Smooth muscle cell (in vitro differentiated cells): ENCODE measurements around the gene CABLES1. TPM values are rescaled to one million over a fixed set of nuclear protein-coding genes. Genes with fewer than 3 reads are reported as not detected.

Experiments used
- DNase-seq: peaks from one replicate; lab custom pipeline; 2025; ENCODE audit not compliant: unreplicated experiment; lab: John Stamatoyannopoulos, UW
- H2AFZ ChIP-seq: fragments of 200-600 bp; sonication (generic); 2 replicates; pipeline ENCODE4 v1.6.0; 2016; ENCODE audit warnings: antibody characterized with exemption, low read depth, mild to moderate bottlenecking
- H3F3A ChIP-seq: fragments of 200-600 bp; sonication (generic); 2 replicates; pipeline ENCODE4 v1.6.0; 2017; ENCODE audit warnings: antibody characterized with exemption, low read depth
- H3K27ac ChIP-seq: fragments of 200-600 bp; sonication (generic); 2 replicates; pipeline ENCODE4 v1.5.1; 2016; ENCODE audit warnings: low read depth, mild to moderate bottlenecking
- H3K27me3 ChIP-seq: fragments of 200-600 bp; sonication (generic); 2 replicates; pipeline ENCODE4 v1.6.1; 2016; ENCODE audit warnings: low read depth, mild to moderate bottlenecking
- H3K36me3 ChIP-seq: fragments of 200-600 bp; sonication (generic); 2 replicates; pipeline ENCODE4 v1.5.1; 2016; ENCODE audit warnings: low read depth
- H3K4me1 ChIP-seq: fragments of 200-600 bp; sonication (generic); 2 replicates; pipeline ENCODE4 v1.5.1; 2016; ENCODE audit warnings: low read depth
- H3K4me2 ChIP-seq: fragments of 200-600 bp; sonication (generic); 2 replicates; pipeline ENCODE4 v1.6.0; 2016; ENCODE audit warnings: mild to moderate bottlenecking
- H3K4me3 ChIP-seq: fragments of 200-600 bp; sonication (generic); 2 replicates; pipeline ENCODE4 v1.5.1; 2016; ENCODE audit warnings: mild to moderate bottlenecking
- H3K79me2 ChIP-seq: fragments of 200-600 bp; sonication (generic); 2 replicates; pipeline ENCODE4 v1.6.0; 2016; ENCODE audit warnings: low read depth, mild to moderate bottlenecking
- H3K9ac ChIP-seq: fragments of 200-600 bp; sonication (generic); 2 replicates; pipeline ENCODE4 v1.6.0; 2016; ENCODE audit warnings: low read depth
- H3K9me3 ChIP-seq: fragments of 200-600 bp; sonication (generic); replicated peaks from 2 replicates; pipeline ENCODE4 v1.5.1; 2016; ENCODE audit warnings: low read depth
- H4K20me1 ChIP-seq: fragments of 200-600 bp; sonication (generic); 2 replicates; pipeline ENCODE4 v1.6.0; 2016; ENCODE audit warnings: low read depth
- WGBS: methylation state at CpG from one replicate; pipeline ENCODE4 v1.1.7; 2016; ENCODE audit warnings: low lambda C conversion rate; 5-methylcytosine and 5-hydroxymethylcytosine counted together
- polyA plus RNA-seq: library from polyadenylated mRNA; unstranded; fragments of >200 nt; fragmentation: Nextera tagmentation; extraction: Ambion mirVana; gene quantifications from 2 replicates; pipeline ENCODE4 v1.2.1, GENCODE V29; 2016
- total RNA-seq: library from RNA; depleted of rRNA; stranded (reverse); fragments of >200 nt; gene quantifications from 2 replicates; pipeline ENCODE4 v1.2.3, GENCODE V29; 2014
- TF ChIP-seq, protein P1 (sequence below): fragments of 200-600 bp; sonication (generic); IDR thresholded peaks from 2 replicates; pipeline ENCODE4 v1.5.1; 2017; ENCODE audit warnings: borderline replicate concordance, mild to moderate bottlenecking, antibody characterized with exemption; ENCODE audit not compliant: insufficient read depth, poor library complexity, severe bottlenecking

The CABLES1 gene
- total and polyA plus RNA-seq, 2 experiments from 2014 or later, result 1.2 to 2.4 TPM

DNA sequence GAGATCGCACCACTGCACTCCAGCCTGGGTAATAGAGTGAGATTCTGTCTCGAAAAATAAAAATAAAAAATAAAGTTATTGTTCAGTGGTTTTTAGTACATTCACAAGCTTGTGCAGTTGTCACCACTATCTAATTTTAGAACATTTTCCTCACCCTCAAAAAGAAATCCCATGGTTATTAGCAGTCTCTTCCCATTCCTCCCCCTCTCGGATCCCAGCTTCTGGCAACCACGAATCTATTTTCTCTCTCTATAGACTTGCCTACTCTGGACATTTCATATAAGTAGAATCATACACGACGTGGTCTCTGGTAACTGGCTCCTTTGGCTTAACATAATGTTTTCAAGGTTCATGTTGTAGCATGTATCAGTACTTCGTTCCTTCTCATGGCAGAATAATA, 38.6 kb downstream of the CABLES1 start:
- no peaks in the 10 kb centered on the region for H3K27me3 ChIP-seq
- TF ChIP-seq, protein P1, sequence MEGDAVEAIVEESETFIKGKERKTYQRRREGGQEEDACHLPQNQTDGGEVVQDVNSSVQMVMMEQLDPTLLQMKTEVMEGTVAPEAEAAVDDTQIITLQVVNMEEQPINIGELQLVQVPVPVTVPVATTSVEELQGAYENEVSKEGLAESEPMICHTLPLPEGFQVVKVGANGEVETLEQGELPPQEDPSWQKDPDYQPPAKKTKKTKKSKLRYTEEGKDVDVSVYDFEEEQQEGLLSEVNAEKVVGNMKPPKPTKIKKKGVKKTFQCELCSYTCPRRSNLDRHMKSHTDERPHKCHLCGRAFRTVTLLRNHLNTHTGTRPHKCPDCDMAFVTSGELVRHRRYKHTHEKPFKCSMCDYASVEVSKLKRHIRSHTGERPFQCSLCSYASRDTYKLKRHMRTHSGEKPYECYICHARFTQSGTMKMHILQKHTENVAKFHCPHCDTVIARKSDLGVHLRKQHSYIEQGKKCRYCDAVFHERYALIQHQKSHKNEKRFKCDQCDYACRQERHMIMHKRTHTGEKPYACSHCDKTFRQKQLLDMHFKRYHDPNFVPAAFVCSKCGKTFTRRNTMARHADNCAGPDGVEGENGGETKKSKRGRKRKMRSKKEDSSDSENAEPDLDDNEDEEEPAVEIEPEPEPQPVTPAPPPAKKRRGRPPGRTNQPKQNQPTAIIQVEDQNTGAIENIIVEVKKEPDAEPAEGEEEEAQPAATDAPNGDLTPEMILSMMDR, result no peak
- H4K20me1 ChIP-seq, result no peaks in the 10 kb centered on the region
- H3K4me3 ChIP-seq, result no peak overlapping the region
- 80% methylated on average over 7 of the region's 7 CpGs for WGBS
- no peaks in the 10 kb centered on the region for H3K36me3 ChIP-seq
- H3K9me3 ChIP-seq, result no peaks in the 10 kb centered on the region
- H3F3A ChIP-seq, result no peaks in the 10 kb centered on the region
- no peak for DNase-seq
- H3K27ac ChIP-seq, result no peak overlapping the region
- peaks cover 4% of the 10 kb centered on the region for H3K79me2 ChIP-seq
- H3K4me1 ChIP-seq, result no peaks in the 10 kb centered on the region
- no peak overlapping the region for H3K9ac ChIP-seq
- H2AFZ ChIP-seq, result no peak overlapping the region
- H3K4me2 ChIP-seq, result no peak overlapping the region

DNA sequence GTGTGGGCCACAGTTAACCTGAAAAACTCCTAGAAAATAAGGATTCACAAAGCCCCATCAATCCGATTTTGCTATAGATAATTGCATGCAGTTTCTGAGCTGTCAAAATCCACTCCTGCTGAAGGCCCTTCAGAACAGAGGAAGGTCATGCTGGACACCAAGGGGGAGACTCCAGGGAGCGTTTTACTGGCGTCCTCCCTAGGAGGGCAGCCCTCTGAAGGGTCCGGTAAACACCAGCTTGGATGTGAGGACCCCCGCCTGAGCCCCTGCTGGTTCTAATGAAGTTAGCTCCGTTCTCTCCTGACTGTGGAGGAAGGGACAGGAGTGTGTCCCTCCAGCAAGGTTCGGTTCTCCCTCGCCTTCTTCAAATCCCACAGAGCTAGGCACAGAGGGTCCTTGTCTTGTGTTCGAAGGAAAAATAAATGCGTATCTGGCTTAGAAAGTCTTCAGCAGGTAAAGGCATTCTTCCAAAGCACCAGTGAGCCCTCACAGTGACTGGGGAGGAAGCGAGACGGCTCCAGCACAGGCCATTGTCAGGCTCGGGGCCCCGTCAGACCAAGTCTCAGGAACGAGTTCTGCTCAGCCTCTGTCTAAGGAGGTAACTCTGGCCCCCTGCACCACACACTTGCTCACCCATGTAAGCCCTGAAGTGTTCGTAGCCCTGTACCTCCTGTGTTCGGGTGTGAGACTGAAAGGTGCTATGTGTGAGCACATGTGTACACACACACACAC, 41.6 kb downstream of the CABLES1 start:
- TF ChIP-seq, protein P1, result no peak
- no peaks in the 10 kb centered on the region for H4K20me1 ChIP-seq
- WGBS, result 88% methylated on average over 17 of the region's 17 CpGs

DNA sequence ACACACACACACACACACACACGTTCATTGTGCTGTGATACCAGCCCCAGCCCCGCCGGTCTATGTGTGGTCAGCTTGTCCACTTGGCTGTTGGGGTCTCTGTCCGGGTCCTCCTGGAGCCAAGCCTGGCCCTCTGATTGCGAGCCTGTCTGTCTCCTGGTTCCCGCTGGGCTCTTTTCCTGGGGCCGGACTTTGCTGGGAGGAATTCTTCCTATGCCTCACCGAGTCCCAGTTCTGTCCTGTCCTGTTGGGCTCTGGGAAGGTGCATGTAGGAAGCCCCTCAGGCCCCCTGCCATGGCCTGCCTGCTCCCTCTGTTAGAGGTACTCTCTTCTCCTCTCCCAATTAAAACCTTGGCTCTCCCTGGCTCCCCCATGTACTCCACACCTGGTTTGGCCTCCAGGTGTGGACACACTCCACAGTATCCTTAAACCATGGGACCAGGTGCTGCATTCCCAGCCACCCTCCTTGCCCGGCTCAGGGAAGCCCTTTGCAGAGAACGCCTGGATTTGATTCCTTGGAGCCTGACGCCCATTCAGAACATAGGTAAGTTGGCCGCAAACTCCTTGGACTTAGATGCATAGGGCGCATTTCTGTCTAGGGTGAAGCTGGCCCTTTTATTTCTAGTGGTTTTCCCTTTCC, 42.3 kb downstream of the CABLES1 start:
- TF ChIP-seq, protein P1, result no peak
- WGBS, result 95% methylated on average over 13 of the region's 13 CpGs

More for the DNA sequence above, 41.6 kb downstream of the CABLES1 start:
- H3K36me3 ChIP-seq, result no peaks in the 10 kb centered on the region
- H3K9me3 ChIP-seq, result no peaks in the 10 kb centered on the region
- H3K4me2 ChIP-seq, result no peak overlapping the region
- no peak for DNase-seq
- H3K4me3 ChIP-seq, result no peak overlapping the region
- no peaks in the 10 kb centered on the region for H3K4me1 ChIP-seq
- H3K27ac ChIP-seq, result no peak overlapping the region
- H2AFZ ChIP-seq, result no peak overlapping the region
- no peaks in the 10 kb centered on the region for H3F3A ChIP-seq
- peaks cover 4% of the 10 kb centered on the region for H3K79me2 ChIP-seq
- H3K9ac ChIP-seq, result no peak overlapping the region
- H3K27me3 ChIP-seq, result no peaks in the 10 kb centered on the region

More for the DNA sequence above, 42.3 kb downstream of the CABLES1 start:
- Histone ChIP-seq H3K36me3 (no peaks in the 10 kb centered on the region), H3K27ac (no peak overlapping the region), H3K9me3 (no peaks in the 10 kb centered on the region), H3K4me1 (no peaks in the 10 kb centered on the region), H3K27me3 (no peaks in the 10 kb centered on the region), H3K79me2 (peaks cover 4% of the 10 kb centered on the region), H3K9ac (no peak overlapping the region), H4K20me1 (no peaks in the 10 kb centered on the region), H3K4me2 (no peak overlapping the region), H3F3A (no peaks in the 10 kb centered on the region), H2AFZ (no peak overlapping the region), H3K4me3 (no peak overlapping the region)
- no peak for DNase-seq
